GM10847 (cell line): ENCODE results near the gene TTC39B.

ENCODE experiments used
- POLR2A ChIP-seq: IDR thresholded peaks from 2 replicates; pipeline ENCODE4 v1.6.1; 2011; ENCODE audit not compliant: insufficient read length; ENCODE audit errors: extremely low read depth

TTC39B gene

DNA sequence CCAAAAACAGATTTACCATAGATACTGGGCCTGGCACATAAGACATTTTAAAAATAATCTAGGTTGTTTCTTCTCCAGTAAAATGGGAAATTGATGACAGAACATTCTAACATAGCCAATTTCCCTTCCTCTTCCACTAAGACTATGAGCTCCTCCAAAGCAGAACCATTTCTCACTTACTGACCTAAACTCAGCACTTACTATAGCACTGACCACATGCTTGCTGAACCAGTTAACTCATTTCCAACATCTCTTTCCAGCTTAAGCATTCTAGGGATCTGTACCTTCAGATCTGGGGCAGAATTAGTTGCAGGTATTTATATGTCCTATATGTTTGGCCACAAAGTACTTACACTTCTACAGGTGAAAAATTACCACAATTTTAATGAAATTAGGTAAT is 58.9 kb downstream of the TTC39B start:
- TF ChIP-seq POLR2A = no peak

DNA sequence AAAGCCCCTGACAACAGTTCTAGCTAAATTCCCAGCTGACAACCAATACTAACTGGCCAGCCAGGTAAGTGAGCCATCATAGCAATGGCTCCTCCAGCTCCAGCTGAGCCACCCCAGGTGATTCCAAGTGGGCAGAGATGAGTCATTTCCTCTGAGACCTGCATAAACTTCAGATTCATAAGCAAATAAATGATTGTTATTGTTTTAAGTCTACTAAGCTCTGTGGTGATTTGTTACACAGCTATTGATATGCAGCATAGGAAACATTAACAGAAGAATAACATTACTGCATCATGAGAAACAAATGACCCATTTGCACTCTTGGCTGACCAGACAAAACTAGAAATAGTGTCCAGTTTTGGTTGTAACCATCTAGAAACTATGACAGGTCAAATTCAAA is 60.3 kb downstream of the TTC39B start:
- TF ChIP-seq POLR2A = no peak

DNA sequence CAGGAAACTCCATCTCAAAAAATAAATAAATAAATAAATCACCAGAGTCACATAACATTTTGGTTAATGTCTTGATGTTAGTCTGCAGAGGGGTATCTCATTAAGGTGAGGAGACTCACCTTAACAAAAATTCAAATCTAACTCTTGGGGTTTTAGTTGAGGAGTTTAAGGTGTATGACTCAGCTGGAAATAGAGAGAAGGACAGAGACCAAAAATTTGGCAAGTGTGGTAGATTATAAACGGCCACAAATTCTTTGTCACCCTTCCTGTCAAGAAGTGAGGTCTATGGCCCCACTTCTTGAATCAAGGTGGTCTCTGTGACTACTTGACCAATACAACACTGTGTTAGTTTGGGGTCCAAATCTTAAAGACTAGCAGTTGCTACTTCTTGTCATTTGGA is 60.8 kb downstream of the TTC39B start:
- TF ChIP-seq POLR2A = no peak

DNA sequence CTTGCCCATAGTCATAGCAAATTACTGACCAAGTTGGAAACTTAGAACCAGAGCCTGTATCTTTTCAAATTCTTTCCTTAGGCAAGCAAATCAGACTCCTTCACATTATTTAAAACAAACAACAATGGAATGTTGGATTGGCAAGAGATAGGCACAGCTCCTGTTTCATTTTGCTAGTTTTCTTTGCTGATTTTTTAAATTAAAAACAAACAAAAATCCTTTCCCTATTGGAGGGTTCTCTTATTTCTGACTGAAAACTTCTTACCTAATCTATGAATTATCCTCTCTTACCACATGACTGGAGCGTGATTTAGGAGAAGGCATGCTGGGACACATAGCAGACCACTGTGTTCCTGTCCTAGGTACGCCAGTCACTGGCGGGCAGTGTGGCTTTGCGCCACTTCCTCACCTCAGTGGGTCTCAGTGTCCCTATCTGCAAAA is 63.0 kb downstream of the TTC39B start:
- no peak for TF ChIP-seq POLR2A

DNA sequence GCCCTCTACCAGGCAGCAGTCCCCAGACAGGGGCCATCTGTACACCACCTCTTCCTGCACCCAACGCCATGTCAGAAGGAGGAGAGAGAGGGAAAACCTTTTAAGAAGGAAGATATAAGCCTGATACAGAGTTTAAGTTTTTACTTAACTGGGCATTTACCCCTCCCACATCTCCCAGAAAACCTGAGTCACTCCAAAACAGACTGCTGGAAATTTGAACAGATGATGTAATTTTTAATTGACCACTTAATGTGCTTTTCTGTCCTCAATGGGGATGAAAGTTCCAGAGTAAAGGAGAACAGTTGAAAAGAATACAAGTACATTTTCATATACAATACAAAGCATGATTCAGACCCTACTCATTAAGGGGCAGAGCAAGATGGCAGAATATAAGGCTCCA is 63.9 kb downstream of the TTC39B start:
- TF ChIP-seq POLR2A = no peak

DNA sequence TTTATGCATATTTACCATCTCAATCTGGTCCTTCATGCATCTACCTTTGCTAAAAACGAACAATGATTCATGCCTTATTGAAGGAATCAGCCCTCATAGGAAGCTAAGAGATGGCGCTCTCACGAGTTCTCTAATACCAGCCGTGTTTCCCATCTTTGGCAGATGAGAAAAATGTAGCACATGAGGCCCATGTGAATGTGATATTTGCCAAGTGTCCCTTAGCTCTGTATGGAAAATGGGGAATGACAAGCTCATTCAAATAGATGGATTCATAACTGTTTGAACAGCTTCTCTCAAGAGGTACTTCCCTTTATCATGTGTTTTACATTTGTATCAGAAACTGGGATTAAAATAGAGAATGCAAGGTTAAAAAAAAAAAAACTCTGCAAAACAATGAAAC is 66.1 kb downstream of the TTC39B start:
- TF ChIP-seq POLR2A = no peak

DNA sequence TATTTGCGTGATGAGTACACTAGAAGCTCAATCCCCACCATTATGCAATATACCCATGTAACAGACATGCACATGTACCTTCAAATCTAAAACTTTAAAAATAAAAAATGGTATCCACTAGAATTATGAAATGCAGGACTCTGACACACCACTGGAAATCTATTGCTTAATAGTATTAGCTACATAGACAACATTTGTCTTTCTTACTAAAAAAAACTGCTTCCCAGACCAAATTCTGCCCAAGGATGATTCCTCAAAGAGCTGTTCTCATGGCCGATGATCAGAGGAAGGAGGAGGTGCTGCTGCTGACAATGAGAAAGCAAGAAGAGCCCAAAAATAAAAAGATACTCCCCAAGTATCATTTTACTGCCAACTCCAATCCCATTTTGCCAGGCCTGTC is 67.2 kb downstream of the TTC39B start:
- no peak for TF ChIP-seq POLR2A

DNA sequence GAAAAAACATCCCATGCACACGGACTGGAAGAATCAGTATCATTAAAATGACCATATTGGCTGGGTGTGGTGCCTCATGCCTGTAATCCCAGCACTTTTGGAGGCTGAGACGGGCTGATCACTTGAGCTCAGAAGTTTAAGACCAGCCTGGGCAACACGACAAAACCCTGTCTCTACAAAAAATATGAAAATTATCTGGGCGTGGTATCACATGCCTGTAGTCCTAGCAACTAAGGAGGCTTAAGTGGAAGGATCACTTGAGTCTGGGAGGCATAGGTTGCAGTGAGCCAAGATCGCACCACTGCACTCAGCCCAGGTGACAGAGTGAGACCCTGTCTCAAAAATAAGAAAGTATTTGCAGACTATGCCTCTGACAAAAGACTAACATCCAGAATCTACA is 68.4 kb downstream of the TTC39B start:
- no peak for TF ChIP-seq POLR2A

DNA sequence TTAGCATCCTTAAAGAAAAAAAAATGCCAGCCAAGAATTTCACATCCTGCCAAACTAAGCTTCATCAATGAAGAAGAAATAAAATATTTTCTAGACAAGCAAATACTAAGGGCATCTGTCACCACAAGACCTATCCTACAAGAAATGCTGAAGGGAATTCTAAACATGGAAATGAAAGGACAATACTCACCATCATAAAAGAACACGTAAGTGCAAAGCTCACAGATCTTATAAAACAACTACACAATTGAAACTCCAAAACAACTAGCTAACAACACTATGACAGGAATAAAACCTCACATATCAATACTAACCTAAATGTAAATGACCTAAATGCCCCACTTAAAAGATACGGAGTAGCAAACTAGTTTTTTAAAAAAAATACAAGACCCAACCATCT is 71.4 kb downstream of the TTC39B start:
- no peak for TF ChIP-seq POLR2A

DNA sequence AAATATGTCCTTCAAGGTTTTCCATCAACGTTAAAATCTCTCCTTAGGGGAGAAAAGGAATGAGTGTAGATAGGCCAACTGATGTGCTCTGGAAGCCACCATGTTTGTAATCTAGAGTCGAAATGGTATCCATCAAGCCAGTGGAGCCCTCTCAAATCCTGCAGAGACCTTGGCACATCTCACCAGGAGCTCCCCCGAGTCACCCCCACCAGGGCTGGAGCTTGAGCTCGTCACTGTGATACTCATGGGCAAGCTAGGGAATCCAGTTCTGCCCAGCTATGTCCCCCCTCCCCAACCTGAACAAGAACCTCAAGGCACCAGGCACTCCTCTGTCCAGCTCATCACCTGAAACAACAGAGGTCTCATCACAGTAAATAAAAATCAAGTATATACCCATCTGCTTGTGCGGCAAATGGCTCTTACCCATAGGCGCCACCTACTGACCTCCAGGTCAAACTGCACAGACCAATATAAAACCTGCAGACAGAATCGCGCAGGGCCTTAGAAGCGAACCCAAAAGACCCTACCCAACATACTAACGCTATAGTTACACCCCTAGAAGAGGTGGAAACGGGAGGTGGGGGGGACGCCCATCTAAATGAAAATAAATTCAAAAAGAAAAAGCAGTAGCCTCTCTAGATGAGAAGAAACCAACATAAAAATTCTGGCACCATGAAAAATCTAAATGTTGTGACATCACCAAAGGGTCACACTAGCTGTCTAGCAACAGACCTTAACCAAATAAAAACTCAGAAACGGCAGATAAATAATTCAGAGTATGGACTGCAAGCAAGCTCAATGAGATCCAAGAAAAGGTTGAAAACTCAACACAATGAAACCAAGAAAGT is 75.0 kb downstream of the TTC39B start:
- no peak for TF ChIP-seq POLR2A

DNA sequence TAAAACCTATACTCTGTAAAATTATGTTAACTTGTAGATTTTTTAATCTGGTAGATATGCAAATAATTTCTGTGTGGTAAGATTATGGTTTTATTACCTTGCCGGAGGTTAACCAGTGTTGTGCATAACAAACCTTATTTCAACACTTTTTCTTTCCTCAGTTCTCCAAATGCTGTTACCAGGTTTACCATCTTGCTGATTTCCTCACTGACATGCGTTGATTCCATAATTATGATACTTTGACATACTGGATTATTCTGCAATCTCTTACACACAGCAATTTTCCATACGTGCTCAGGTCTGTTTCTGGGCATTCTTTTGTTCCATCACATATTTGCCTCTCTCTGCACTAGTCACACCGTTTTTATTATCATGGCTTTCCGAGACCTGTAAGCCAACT is 77.6 kb downstream of the TTC39B start:
- no peak for TF ChIP-seq POLR2A

DNA sequence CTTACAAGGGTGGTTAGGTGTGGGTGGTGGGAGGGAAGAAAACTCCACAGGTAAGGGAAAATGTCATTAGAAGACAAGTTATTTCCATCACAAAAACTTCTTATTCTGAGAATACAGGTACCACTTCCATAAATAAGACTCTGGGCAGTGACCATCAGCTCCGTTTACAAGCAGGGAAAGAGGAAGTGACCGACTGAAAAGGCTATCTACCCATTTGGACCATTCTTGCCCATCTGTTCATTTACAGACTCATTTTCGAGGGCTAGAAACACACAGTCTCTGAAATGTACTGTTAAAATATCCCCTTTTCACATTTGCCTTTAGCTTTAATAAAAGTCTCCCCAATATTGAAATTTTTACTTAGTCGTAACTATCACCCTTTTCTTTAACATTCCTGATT is 79.5 kb downstream of the TTC39B start:
- no peak for TF ChIP-seq POLR2A

DNA sequence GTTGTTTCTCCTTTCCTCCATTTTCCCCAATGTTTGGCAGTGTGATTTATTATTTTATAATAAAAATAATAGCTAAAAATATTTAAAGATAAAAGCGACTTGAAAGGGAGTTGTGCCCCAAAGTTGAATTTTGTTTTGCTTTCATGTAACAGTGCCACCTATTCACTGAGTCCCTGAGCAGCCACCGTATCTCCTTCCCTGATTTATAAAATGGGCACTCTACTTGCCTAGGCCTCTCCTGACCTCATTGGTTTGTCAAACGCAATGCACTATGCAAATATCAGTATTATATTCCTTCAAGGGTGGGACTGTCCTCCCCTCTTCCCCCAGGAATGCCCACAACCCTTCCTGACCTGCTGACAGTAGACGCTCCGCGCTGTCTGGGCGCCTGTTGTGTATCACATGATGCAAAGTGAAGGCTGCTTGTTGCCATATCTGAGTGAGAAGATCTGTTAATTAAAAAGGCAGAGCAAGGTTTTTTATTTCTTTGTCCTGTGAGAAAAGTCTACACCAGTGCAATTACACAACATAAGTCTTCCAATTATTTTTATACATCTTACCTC is 81.4 kb downstream of the TTC39B start:
- TF ChIP-seq POLR2A = no peak

DNA sequence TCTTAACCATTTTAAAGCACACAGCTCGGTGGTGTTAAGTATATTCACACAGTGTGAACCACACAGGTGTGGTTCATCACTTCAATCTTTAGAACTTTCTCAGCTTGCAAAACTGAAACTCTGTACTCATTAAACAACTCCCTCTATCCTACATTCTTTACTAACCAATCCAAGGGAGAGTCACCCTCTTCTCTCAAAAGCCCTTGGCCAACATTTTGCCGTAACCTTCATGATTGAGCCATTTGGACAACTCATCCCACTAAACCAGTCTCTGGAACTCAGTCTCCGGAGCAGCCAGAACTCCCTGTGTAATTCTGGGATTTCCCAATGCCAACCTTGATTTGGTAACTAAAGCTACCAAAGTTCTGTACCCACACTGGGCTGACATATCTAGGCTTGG is 84.7 kb downstream of the TTC39B start:
- no peak for TF ChIP-seq POLR2A

DNA sequence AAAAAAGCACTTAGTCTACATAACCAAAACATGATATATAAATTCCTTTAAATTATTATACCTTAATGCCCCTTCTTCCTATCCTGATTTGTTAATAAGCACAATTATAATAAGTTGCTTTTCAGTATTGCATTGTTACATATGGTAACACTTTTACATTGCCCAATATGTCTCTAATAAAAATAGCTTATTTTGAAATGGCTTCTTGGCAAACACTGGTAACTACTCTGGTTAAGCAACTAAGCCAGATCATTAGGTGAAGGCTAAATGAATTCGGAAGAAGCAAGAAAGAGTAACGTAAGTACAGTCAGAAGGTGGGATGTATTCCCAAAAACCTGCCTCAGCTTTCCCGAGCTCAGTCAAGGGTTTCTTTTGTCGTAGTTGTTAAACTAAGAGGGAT is 85.3 kb downstream of the TTC39B start:
- no peak for TF ChIP-seq POLR2A

DNA sequence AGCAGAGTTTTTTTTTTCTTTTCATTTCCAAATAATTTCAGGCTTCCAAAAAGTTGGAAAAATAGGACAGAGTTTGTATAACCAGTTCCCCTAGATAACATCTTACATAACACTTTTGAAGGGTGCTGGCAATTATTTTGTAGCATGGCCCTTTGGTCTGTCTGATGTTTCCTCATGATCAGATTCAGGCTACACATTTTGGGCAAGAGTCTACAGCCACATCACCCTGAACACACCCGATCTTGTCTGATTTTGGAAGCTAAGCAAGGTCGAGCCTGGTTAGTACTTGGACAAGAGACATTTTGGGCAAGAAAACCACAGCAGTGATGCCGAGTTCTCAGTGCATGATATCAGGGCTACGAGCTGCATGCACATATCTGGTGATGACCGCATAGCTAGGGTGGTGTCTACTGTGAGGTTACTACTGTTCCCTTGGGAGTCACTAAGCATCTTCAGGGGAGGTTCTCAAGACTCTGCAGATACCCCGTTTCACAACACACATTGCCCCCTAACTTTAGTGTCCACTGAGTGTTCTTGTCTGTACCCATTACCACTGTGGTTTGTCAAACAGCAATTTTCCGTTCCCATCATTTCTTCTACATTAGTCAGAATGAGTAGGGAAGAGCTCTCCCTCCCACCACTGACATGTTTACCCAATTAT is 86.2 kb downstream of the TTC39B start:
- no peak for TF ChIP-seq POLR2A

DNA sequence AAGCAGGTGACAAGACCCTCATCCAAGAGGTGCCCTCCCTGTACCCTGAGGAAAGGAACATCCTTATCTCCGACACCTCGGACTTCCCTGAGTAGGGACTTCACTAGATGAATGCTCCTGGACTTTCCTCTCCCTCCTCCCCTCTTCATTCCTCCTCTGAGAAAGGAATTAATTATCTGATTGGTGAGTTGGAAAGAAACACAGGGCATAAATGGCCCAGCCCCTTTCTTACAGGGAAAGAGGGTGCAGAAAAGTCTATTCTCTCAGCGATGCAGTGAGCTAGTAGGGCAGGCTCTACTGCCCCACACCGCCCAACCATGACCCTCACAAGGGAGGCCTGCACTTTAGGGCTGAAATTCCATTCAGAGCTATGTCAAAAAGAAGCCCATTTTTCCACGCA is 87.5 kb downstream of the TTC39B start:
- no peak for TF ChIP-seq POLR2A

DNA sequence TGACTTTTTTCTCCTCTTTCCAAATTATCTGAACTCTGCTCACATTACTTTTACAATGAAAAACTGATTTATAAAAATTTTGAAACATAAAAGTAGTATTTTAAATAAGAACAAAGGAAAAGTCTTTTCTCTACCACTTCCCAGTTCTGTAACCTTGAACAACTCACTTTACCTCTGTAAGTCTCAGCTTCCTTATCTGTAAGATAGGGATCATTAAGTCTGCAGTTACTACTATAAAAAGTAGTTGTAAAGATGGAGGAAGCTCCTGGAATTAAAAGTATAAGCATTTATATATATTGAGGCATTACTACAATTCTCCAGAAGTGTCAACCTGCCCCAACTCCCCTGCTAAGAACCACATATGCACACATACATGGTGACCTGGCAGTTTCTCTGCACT is 88.0 kb downstream of the TTC39B start:
- no peak for TF ChIP-seq POLR2A
